H1 (cell line): Measurements from ENCODE around the gene THPO. TPM values are rescaled to one million over a fixed set of nuclear protein-coding genes. Genes with fewer than 3 reads are reported as not detected.

Experiments
- BACH1 ChIP-seq: IDR thresholded peaks from 2 replicates; pipeline ENCODE4 v1.6.1; 2012; ENCODE audit warnings: low read length, improper control_type of control experiment
- CBX8 ChIP-seq: fragments of 300-800, 300-1000 bp; sonication (generic); IDR thresholded peaks from 2 replicates; pipeline ENCODE4 v1.7.1; 2016; ENCODE audit warnings: low read depth, low read length, borderline replicate concordance
- MAX ChIP-seq: IDR thresholded peaks from 2 replicates; pipeline ENCODE4 v1.6.1; 2012; ENCODE audit warnings: inconsistent platforms
- RFX5 ChIP-seq: IDR thresholded peaks from 2 replicates; pipeline ENCODE4 v1.6.1; 2011; ENCODE audit warnings: low read depth, low read length, improper control_type of control experiment, borderline replicate concordance
- SIN3A ChIP-seq, 2 experiments: IDR thresholded peaks in 1 of 2; conservative IDR thresholded peaks in 1 of 2; 2 replicates each; pipeline ENCODE4 v1.6.1; 2011 to 2012; ENCODE audit warnings: low read length in 2 of 2, improper control_type of control experiment in 1 of 2, low read depth in 1 of 2, mild to moderate bottlenecking in 1 of 2
- polyA plus RNA-seq, 7 experiments: library from polyadenylated mRNA; depleted of rRNA in 3 of 7; stranded (reverse) in 5 of 7; unstranded in 2 of 7; fragments of >200 nt in 5 of 7; fragments of 200-250 nt in 2 of 7; gene quantifications; 1 replicate in 5 of 7; 2 replicates in 1 of 7; 4 replicates in 1 of 7; pipeline versions ENCODE4 v1.2.1 to v1.2.3, GENCODE V29; 2011 to 2013; ENCODE audit warnings: missing spikeins in 2 of 7, mixed read lengths in 2 of 7
- total RNA-seq: library from RNA; stranded (reverse); fragmentation: NEBNext Ultra II Directional; extraction: Animal tissue kit (Norgen Biotek cat#: 25700); gene quantifications from 2 replicates; pipeline ENCODE4 v1.2.1, GENCODE V29; 2021

Gene THPO
- total and polyA plus RNA-seq, 2 of the 8 experiments (the other 6 are each of a cell fraction or from before 2014, with no cell fraction given) = 0.82 to 1.2 TPM

GRCh38 chr3:184409946-184410500, 32.0 kb upstream of the THPO start (continued):
- no peak for TF ChIP-seq MAX
- TF ChIP-seq SIN3A (conservative IDR thresholded peaks at IDR 0.05 in 1 of 2, IDR thresholded peaks at IDR 0.05 in 1 of 2; ENCODE audit: low read depth in 1 of 2, low read length in 2 of 2) = no peak
- TF ChIP-seq BACH1 = no peak
- TF ChIP-seq CBX8 = no peak
- no peak for TF ChIP-seq RFX5
